GM19193 (cell line): ENCODE measurements around the gene PPIF.

Experiments
- POLR2A ChIP-seq: IDR thresholded peaks from 4 replicates; pipeline ENCODE4 v1.6.1; 2011; ENCODE audit not compliant: insufficient read depth, insufficient read length; ENCODE audit errors: extremely low read depth

PPIF gene

DNA sequence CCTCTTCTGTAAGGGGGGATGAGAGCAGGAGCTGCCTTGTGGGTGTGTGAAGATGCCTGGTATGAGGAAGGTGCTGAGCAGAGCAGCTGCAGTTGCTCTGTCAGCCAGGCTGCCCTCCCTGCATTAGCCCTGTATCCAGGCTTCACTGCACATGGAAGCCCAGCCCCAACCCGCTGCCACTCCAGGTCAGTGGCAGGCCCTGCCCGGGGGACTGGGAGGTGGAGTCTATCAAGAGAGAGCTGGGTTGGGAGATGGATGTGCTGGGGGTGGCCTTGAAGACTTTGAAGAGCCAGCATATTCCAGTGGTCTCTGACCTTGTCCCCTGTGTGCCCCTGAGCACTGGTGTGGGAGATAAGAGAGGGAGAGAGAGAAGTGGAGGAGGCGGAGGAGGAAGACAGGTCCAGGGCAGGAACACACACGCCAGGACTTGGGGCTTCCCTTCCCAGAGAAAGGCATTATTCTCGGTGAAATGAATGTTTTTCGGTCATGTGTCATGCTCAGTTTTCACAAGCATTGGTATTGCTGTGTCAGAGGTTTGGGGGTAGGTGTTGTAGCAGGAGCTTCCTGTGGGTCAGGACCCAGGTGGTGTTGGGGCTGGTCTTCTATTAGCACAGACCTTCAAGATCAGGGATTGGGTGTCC lies 2.6 kb downstream of the PPIF start:
- no peak for TF ChIP-seq POLR2A

DNA sequence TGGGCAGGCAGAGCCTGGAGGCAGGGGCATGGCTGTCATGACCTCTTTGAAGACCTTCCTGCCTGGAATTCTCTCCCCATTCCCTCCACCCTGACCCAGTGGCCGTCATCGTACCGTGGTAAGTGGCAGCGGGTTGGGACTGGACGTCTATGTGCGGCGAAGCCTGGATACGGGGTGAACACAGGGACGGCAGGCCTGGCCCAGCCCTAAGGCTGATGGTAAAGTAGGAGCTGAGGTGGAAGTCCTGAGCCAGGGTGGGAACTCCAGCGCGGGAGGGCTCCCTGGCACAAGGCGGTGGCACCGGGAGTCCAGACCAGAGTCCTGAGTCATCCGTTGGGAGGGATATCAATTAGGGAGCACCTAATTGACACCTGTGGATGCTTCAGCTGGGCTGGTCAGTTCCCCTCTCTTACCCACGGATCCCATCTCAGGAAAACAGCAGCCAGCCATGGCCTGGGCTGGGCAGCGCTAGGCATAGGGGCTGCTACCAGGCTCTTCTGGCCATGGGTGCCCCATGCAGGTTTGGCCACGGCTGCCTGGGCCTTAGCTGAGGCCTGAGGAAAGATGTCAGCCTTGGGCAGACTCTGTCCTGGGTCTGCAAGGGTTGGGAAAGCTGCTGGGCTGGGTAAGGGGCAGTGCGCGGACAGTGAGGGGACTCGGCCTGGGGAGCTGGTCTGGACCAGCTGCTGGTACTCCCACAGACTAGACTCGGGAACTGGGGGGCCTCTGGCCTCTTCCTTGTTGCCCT lies 3.3 kb downstream of the PPIF start:
- TF ChIP-seq POLR2A = no peak

DNA sequence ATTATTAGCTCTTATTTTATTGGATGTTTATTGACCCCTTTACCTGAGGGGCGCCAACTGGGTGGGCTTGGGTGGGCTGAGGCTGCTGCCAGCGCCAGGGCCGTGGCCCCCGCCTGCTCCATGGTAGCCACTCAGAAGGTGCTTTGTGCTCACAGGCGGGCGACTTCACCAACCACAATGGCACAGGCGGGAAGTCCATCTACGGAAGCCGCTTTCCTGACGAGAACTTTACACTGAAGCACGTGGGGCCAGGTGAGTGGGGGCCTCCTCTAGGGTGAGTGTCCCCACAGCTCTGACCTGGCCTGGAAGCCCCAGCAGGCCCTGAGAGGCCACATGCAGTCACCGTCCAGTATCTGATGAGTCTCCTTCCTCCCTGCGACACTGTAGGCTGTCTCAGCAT lies 4.1 kb downstream of the PPIF start:
- no peak for TF ChIP-seq POLR2A

DNA sequence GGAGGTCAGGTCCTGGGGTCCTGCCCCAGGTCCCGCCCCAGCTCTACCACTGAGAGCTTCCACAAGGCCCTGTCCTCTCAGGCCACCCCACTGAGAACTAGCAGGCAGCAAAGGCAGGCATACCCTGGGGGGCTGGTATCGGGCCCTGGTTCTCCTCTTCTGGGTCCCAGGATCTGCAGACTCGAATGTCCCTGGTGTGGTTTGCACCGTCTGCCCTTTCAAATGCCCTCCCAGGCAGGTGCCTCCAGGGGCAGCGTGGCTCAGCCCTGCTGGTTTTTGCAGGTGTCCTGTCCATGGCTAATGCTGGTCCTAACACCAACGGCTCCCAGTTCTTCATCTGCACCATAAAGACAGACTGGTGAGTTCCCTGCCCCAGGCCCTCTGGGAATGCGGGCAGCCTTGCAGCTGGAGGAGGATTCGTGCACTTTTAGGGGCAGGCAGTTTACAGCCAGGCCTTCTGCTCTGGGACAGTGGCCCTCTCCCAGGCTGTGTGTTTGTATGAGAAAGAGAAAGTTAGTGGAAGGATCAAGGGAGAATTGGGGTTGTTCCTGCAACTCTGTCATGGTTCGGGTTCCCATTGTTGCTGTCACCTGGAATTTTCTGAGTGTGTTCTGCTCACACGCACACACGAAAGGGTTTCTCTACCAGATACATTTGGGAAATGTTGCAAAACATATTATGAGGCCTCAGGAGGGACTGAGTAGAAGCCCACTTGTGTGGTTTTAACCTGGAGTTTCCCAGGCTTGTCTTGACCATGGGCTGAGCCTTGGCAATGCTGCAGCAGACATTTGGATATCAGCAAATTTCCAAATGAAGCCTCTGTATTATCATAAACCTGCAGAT lies 5.0 kb downstream of the PPIF start:
- TF ChIP-seq POLR2A = no peak

DNA sequence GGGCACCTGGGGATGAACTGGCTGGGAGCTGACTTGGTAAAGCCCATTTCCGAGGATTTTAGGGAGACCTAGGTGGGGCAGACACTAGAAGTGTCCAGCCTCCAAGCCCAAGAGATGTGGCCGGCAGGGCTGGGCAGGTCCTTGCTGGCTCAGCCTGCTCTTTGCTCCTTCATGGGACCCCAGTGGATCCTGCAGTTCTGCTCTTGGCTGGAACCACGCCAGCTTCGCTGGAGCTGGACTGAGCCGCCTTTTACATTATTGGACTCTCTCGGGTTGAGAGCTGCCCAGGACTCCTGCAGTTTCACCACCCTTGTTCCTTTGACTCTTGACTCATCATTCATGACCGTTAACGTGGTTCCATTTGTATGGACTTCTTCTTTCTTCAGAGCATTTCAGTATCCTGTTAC lies 5.7 kb downstream of the PPIF start:
- no peak for TF ChIP-seq POLR2A

DNA sequence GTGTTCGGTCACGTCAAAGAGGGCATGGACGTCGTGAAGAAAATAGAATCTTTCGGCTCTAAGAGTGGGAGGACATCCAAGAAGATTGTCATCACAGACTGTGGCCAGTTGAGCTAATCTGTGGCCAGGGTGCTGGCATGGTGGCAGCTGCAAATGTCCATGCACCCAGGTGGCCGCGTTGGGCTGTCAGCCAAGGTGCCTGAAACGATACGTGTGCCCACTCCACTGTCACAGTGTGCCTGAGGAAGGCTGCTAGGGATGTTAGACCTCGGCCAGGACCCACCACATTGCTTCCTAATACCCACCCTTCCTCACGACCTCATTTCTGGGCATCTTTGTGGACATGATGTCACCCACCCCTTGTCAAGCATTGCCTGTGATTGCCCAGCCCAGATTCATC lies 6.5 kb downstream of the PPIF start:
- TF ChIP-seq POLR2A = no peak

DNA sequence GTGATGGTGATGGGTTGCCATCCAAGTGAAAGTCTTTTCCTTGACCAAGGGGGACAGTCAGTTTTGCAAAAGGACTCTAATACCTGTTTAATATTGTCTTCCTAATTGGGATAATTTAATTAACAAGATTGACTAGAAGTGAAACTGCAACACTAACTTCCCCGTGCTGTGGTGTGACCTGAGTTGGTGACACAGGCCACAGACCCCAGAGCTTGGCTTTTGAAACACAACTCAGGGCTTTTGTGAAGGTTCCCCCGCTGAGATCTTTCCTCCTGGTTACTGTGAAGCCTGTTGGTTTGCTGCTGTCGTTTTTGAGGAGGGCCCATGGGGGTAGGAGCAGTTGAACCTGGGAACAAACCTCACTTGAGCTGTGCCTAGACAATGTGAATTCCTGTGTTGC lies 6.9 kb downstream of the PPIF start:
- TF ChIP-seq POLR2A = no peak

DNA sequence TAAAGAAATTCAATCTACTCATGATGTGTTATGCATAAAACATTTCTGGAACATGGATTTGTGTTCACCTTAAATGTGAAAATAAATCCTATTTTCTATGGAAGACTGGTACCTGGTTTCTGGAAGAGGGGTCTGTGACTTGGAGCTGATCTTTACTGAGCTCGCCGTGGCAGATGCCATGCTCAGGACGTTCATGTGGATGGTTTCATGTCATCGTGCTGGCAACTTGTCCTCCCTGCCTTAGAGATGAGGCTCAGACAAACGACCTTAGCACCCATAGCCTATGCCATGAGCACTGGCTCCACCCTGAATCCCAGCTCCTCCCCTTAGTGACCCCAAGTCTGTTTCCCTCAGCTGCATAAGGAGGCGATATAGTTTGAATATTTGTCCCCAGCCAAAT lies 7.3 kb downstream of the PPIF start:
- no peak for TF ChIP-seq POLR2A

DNA sequence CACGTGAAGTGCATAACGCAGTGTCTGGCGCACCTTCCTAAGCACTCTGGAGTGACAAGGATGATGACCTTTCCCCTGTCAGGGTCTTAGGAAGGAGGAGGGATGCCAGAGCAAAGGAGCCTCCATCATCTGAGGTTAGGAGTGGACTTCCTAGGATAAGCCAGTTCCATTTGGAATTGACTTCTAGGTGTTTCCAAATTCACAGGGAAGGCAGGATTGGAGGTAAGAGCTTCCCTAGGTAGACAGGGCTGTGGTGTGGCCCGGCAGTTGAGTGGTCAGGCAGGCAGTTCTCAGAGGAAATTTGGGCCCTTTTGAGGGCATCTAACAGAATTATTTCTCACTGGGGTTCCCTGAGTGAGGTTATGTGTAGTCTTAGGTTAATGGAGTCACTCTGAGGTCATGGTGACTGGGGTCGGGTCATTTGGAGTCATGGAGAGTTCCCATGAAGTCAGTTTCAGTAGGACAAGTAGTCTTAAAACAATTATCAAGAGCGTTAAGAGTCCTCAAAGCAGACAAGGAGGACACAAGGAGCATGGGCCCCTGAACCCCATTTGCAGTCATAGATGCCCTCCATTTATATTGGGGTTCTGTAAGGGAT lies 8.2 kb downstream of the PPIF start:
- no peak for TF ChIP-seq POLR2A

DNA sequence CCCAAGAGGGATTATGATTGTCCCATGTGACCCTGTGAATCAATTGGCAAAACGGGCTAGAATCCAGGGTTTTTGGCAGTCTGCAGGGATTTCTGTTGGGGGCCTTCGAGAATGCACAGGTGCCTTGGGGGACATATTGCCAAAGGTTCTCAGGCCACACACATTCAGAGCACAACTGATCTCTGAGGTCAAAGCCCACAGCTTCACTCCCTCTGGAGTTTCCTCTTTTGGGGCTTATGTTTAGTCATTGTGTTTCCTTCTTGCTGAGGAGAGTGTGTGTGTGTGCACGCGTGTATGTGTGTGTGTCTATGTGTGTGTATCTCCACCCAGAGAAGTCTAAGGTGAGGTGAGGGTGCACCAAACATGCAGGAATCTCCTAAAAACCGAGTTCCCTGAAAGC lies 8.8 kb downstream of the PPIF start:
- TF ChIP-seq POLR2A = no peak

DNA sequence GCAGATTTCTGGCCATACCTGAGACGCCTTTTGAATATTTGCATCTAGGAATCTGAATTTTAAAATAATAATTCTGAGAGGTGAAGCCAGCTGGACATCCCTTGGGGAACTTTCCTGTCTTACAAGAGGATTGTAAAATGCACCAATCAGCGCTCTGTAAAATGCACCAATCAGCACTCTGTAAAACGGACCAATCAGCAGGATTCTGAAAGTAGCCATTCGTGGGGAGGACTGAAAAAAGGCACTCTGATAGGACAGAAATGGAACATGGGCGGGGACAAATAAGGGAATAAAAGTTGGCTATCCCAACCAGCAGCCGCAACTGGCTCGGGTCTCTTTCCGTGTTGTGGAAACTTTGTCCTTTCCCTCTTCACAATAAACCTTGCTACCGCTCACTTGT lies 9.9 kb downstream of the PPIF start:
- TF ChIP-seq POLR2A = no peak

DNA sequence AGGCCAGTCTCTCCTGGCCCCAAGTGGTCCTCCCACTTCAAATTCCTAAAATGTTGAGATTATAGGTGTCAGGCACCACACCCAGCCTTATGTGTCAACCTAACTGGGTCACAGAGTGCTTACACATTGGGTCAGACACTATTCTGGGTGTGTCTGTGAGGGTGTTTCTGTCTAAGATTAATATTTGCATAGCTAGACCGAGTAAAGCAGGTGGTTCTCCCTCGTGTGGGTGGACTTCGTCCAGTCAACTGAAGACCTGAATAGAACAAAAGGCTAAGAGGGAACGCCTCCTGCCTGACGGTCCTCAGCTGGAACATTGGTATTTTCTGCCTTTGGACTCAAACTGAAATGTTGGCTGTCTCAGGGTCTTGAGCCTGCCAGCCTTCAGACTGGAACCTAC lies 11.5 kb downstream of the PPIF start:
- TF ChIP-seq POLR2A = no peak

DNA sequence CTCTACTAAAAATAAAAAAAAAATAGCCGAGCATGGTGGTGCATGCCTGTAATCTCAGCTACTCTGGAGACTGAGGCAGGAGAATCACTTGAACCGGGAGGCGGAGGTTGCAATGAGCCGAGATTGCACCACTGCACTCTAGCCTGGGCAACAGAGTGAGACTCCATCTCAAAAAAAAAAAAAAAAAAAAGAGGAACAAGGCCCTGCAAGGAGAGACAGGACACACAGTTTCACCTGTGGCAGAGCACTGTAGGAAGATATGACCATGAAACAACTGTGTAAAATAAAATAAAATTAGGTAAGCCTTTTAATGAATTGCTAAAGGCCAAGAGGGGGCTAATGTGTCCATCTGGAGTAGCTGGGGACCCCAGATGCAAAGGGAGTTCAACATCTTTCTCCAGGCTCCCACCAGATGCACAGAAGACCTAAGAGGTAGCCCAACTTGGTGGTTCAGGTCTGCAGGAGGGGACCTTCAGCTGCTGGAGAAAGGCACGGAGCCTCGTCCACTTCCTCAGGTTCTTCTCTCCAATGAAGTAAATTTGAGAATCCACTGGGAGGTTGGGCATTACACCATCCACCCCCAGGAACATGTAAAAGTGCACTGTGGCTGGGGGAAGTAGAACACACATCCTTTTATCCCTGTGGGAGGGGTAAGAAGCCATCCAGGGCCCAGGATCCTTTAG lies 12.7 kb downstream of the PPIF start:
- no peak for TF ChIP-seq POLR2A

DNA sequence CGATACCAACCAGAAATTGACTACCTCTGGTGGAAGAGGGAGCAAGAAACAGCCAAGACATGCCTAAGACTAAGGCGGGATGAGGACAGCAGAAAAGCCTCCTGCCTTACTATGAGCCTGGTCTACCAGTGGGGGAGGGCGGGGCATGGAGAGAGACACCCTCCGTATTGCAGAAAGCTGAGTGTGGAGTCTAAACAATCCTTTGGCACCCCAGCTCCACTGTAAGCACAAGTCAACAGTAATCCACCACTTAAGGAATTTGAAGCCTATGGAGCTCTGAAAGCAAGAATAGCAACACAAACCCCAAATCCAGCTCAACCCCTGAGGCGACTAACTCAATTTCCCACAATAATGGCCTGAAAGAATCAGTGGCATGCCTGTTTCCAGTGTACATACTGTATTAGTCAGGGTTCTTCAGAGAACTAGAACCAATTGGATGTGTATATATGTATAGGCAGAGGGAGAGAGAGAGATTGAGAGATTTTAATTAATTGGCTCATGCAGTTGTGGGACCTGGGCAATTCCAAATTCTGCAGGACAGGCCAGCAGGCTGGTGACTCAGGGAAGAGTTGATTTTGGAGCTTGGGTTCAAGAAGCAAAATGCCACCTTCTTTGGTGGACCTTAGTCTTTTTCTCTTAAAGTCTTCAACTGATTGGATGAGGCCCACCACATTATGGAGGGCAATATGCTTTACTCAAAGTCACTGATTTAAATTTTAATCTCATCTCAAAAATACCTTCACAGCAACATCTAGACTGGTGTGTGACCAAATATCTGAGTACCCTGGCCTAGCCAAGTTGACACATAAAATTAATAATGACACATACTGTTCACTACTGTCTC lies 13.5 kb downstream of the PPIF start:
- TF ChIP-seq POLR2A = no peak
